ENCODE measurements around the gene CA6. TPM values are rescaled to one million over a fixed set of nuclear protein-coding genes. Genes with fewer than 3 reads are reported as not detected.
A peak's percentile ranks its signal among the peaks of the same experiment; 100 is the strongest.
"Not testable (repeated sequence)": the region's sequence is repeated elsewhere in the genome, so short reads cannot be mapped to it uniquely, and the experiment has no call there.

The CA6 gene
- total RNA-seq, 1 donor from 2014 or later = not detected

DNA sequence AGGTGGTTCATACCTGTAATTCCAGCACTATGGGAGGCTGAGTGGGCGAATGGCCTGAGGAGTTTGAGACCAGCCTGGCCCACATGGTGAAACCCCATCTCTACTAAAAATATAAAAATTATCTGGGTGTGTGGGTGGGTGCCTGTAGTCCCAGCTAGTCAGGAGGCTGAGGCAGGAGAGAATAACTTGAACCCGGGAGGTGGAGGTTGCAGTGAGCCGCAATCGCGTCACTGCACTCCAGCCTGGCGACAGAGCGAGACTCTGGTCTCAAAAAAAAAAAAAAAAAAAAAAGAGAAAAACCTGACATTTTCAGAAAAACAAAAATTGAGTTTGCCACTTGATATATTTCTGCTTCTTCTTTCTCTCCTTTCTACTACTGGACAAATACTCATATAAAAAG lies 24.3 kb downstream of the CA6 start:
- no peak for DNase-seq (ENCODE audit: low spot score)

DNA sequence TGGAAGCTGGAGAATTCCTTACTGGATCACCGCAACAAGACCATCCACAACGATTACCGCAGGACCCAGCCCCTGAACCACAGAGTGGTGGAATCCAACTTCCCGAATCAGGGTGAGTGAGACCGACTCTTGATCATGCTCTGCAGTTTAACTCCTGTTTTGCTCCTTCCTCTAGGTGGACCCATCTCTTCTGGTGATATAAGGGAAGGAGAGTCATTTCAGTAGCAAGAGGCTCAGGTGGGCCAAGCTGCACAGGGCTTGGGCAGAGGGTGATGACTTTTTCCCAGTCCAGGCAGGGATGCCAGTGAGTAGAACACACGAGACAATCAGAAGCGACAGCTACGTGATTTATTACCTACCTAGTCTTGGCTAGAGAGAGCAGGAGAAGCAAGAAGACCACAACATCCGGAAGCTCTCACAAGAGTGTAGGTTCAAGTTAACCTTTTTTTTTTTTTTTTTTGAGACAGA lies 25.2 kb downstream of the CA6 start:
- DNase-seq (ENCODE audit: low spot score) = no peak

GRCh38 chr1:8974551-8974950 lies 28.9 kb downstream of the CA6 start:
- no peak for DNase-seq (ENCODE audit: low spot score)

DNA sequence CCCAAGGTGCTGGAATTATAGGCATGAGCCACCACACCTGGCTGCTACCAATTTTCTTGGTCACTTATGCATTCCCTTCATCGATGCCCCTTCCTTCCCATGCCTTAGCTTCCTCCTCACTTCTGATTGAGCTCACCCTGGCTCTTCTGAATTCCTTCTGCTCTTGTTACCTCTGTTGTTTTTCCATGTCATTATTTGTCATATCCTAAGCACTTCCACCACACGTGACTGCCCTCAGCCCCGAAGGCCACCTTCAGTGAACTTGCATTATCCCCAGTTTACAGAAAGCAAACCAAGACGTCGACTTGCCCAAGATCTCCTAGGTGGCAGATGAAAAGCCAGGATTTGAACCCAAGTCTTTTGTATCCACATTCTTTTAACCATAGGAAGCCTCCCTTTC lies 30.7 kb downstream of the CA6 start:
- no peak for DNase-seq (ENCODE audit: low spot score)

DNA sequence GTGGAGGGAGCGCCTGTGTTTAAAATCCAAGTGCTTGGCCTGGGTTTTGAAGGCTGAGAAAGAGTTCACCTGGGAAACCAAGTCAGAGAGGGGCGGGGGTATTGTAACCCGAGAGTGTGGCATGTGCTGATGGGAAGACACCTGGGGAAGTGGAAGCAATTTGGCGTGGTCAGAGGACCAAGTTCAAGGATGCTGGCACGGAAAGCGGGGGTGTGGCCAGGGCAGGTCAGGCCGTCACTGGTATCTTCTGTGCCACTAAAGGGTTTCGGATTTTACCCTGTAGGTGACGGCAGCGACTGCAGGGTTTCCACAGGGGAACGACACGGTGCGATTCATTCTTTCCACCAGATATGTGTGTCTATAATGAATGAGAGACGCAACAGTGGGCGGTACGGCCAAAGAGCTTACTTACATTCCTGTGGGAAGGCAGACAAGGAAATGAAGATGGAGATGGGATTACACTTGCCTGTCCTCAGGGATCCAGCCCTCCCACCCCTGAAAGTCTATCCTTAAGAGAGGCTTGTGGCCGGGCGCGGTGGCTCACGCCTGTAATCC lies 31.3 kb downstream of the CA6 start:
- no peak for DNase-seq (ENCODE audit: low spot score)

- DNase-seq (ENCODE audit: low spot score) = no peak
These were observed 35.0 kb downstream of the CA6 start for GRCh38 chr1:8980656-8981055.

GRCh38 chr1:8981169-8981568 lies 35.5 kb downstream of the CA6 start:
- DNase-seq (ENCODE audit: low spot score) = no peak

- DNase-seq (ENCODE audit: low spot score) = no peak
These were observed 38.5 kb downstream of the CA6 start for GRCh38 chr1:8984203-8984602.

DNA sequence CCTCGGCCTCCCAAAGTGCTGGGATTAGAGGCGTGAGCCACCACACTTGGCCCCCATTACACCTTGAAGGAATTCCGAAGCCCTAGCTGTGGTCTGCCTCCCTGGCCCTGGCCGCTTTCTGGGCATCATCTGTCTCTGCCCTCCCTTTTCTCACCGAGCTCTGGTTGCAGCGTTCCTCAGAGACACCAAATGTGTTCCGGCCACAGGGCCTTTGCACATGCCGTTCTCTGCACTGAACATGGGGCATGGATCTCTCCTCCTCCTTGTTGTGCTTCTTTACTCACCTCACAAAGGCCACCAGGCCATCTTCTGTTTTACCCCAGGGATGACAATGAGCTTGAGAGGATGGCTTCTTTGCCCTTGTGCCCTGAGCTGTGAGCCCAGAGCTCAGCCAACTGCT lies 39.3 kb downstream of the CA6 start:
- DNase-seq (ENCODE audit: low spot score) = no peak

GRCh38 chr1:8985915-8986813 lies 40.5 kb downstream of the CA6 start:
- DNase-seq (ENCODE audit: low spot score) = peak; percentile 86

DNA sequence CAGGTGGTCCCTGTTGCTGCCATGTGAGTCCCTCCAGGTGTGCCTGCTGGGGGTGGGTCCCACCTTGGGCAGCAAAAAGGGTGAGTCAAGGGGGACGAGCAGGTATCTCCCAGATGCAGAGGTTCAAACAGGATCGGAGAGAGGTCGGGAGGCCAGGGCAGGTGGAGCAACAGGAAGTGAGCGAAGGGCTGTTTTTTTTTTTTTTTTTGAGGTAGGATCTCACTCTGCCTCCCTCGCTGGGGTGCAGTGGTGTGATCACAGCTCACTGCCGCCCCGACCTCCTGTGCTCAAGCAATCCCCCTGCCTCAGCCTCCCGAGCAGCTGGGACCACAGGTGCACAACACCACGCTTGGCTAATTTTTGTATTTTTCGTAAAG lies 41.1 kb downstream of the CA6 start:
- DNase-seq (ENCODE audit: low spot score) = no peak

DNA sequence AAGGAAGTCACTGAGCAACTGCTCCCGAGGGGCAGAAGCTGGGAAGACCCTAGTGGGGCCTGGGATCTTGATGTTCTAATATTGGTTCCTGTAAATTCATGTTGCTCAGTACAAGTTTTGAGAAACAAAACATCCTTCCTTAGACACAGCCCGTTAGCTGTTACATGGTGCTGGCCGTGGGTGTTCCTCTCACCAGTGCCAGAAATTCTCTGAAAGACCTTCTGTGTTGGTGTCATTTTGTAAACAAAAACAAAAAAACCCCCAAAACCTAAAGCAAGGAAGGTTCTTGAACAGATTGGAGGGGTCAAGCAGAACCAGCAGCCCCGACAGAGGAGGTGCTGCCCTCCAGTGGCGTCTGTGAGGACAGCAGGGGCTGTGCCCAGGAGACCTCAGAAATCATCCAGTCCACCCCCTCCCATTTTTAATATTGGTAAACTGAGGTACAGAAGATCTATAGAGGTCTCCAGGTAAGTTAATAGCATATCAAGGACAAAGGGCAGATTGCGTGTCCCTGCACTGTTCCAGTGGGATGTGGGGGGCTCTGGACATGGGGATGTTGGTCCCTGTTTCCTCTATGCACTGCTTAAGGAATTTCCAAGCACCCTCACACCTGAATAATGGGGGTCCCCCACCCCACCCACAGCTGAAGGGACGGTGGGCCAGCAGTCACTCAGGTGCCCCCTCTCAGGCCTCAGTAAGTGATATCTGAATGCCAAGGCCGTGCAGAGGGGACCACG lies 42.4 kb downstream of the CA6 start:
- DNase-seq (ENCODE audit: low spot score) = peak; percentile 48

- no peak for DNase-seq (ENCODE audit: low spot score)
These were observed 42.9 kb downstream of the CA6 start for GRCh38 chr1:8988618-8988967.

DNA sequence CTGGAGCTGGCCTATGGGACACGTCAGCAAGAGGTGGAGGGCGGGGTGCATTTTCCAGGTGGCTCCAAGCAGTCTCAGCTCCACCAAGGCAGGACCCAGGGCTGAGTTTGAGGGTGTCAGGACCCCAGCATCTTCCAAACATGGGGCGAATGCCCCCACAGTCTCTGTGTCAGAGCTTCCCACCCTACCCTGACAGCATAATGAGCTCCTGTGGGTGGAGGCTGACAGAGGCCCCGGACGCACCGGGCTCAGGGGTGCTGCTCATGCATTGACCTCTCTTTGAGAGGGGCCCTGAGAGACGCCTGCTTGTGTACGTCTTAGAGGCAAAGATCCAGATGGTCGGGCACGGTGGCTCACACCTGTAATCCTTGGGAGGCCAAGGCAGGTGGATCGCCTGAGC lies 43.4 kb downstream of the CA6 start:
- DNase-seq (ENCODE audit: low spot score) = no peak

GRCh38 chr1:8989821-8990220 lies 44.2 kb downstream of the CA6 start:
- DNase-seq (ENCODE audit: low spot score) = no peak

GRCh38 chr1:8992936-8993687 lies 47.4 kb downstream of the CA6 start:
- no peak for DNase-seq (ENCODE audit: low spot score)

GRCh38 chr1:8993962-8994675 lies 48.5 kb downstream of the CA6 start:
- DNase-seq (ENCODE audit: low spot score) = peak; percentile 26

GRCh38 chr1:9001534-9002214 lies 56.0 kb downstream of the CA6 start:
- not testable (repeated sequence) for DNase-seq (ENCODE audit: low spot score)

GRCh38 chr1:9002215-9002560 lies 56.5 kb downstream of the CA6 start:
- not testable (repeated sequence) for DNase-seq (ENCODE audit: low spot score)

- DNase-seq (ENCODE audit: low spot score) = no peak
These were observed 58.5 kb downstream of the CA6 start for GRCh38 chr1:9004031-9004699.

All from mucosa of gallbladder (tissue), 1 donor.